A204.1 (cell line): ENCODE results near the gene EIF4G2.
A peak's percentile ranks its signal among the peaks of the same experiment; 100 is the strongest.

Experiments used
- FAIRE-seq: peaks from 2 replicates; lab custom pipeline; 2012; peaks lifted over from hg19 to GRCh38; lab: Jason Lieb, UNC

The EIF4G2 gene

GRCh38 chr11:10770626-10771254 is 38.0 kb downstream of the EIF4G2 start:
- FAIRE-seq, result peak; percentile 80

- FAIRE-seq, result no peak
These were observed 44.3 kb downstream of the EIF4G2 start for GRCh38 chr11:10764412-10764811.

- no peak for FAIRE-seq
These were observed 45.0 kb downstream of the EIF4G2 start for GRCh38 chr11:10763766-10764165.

GRCh38 chr11:10762913-10763421 is 45.8 kb downstream of the EIF4G2 start:
- no peak for FAIRE-seq

- no peak for FAIRE-seq
These were observed 46.5 kb downstream of the EIF4G2 start for GRCh38 chr11:10762185-10762584.

- FAIRE-seq, result no peak
These were observed 47.5 kb downstream of the EIF4G2 start for GRCh38 chr11:10761085-10761698.

GRCh38 chr11:10758957-10759356 is 49.8 kb downstream of the EIF4G2 start:
- peak; percentile 61 for FAIRE-seq

- no peak for FAIRE-seq
These were observed 56.2 kb downstream of the EIF4G2 start for GRCh38 chr11:10752486-10752885.

- FAIRE-seq, result no peak
These were observed 56.7 kb downstream of the EIF4G2 start for GRCh38 chr11:10752061-10752460.

GRCh38 chr11:10751581-10751940 is 57.2 kb downstream of the EIF4G2 start:
- no peak for FAIRE-seq

- peak; percentile 67 for FAIRE-seq
These were observed 57.7 kb downstream of the EIF4G2 start, which contains the start of gene CTR9 for GRCh38 chr11:10750838-10751580. TSS of gene CTR9 (plus strand) at chr11:10751246. CDS start at chr11:10751413, 167 bp downstream.

- FAIRE-seq, result no peak
These were observed 59.2 kb downstream of the EIF4G2 start for GRCh38 chr11:10749476-10749875.

GRCh38 chr11:10747733-10748132 is 61.0 kb downstream of the EIF4G2 start:
- FAIRE-seq, result no peak
